ENCODE measurements around the gene COL1A2. TPM values are rescaled to one million over a fixed set of nuclear protein-coding genes. Genes with fewer than 3 reads are reported as not detected.

COL1A2 gene
- total RNA-seq, 4 donors from 2014 or later, result 47.0 to 499 (median 75.9) TPM

GRCh38 chr7:94417901-94418300, 23.2 kb downstream of the COL1A2 start:
- no peak for TF ChIP-seq POLR2AphosphoS5 (IDR thresholded peaks at IDR 0.05)
- no peak for TF ChIP-seq CTCF (IDR thresholded peaks at IDR 0.05)
- TF ChIP-seq POLR2A (IDR thresholded peaks at IDR 0.05), result no peak
- no peak for TF ChIP-seq EP300 (IDR thresholded peaks at IDR 0.05; ENCODE audit: low read depth)
- intact Hi-C loops (cut with DNase I; ENCODE audit: low total_unique reads), result no loop called here

DNA sequence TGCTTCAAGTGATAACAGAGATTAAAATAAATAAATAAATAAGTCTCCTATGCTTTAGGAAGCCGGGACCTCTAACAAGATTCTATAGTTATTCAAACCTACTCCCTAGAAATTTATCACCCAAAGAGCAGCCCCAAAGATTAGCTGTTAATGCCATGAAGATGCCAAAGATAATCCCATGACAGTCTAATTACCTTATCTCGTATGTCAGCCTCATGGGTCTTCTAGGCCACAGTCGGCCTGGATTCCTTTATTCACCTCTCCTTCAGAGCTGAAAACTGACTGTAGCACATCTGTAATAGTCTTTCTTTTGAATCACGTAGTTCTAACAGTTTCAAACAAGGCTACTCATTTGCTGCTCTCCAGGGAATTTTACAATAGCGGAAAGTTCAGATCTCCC, 24.2 kb downstream of the COL1A2 start:
- 49 to 59% methylated on average over 4 to 5 of the region's 5 CpGs for WGBS, 2 donors (ENCODE audit: low coverage in 1 of 2)
- peaks cover 0 to 27% (median 8%) of the 10 kb centered on the region in 4 donors for H3K36me3 ChIP-seq
- no peak overlapping the region for H3K4me3 ChIP-seq
- H3K9me3 ChIP-seq, result no peaks in the 10 kb centered on the region
- in situ Hi-C loops (cut with MboI; ENCODE audit: low pct_ligation_motif_present in 1 of 4, low pct_unique_long_range_greater_than_20kb in 1 of 4, low sequenced_read_pairs in 3 of 4), result no loop called here
- peak overlapping the region in 1 of 4 donors; percentile 13 for H3K27ac ChIP-seq
- TF ChIP-seq POLR2AphosphoS5 (IDR thresholded peaks at IDR 0.05) (no peak), EP300 (IDR thresholded peaks at IDR 0.05; ENCODE audit: low read depth) (no peak), CTCF (IDR thresholded peaks at IDR 0.05) (no peak), POLR2A (IDR thresholded peaks at IDR 0.05) (no peak)
- no peaks in the 10 kb centered on the region for H3K27me3 ChIP-seq
- no peaks in the 10 kb centered on the region for H3K4me1 ChIP-seq
- intact Hi-C loops (cut with DNase I; ENCODE audit: low total_unique reads), result no loop called here
- no peak for DNase-seq

More at GRCh38 chr7:94417901-94418300, 23.2 kb downstream of the COL1A2 start:
- Histone ChIP-seq H3K36me3 (peaks cover 0 to 24% (median 8%) of the 10 kb centered on the region in 4 donors), H3K4me3 (no peak overlapping the region), H3K27me3 (no peaks in the 10 kb centered on the region), H3K4me1 (no peaks in the 10 kb centered on the region), H3K27ac (peak overlapping the region in 2 of 4 donors; percentile 25 to 38), H3K9me3 (no peaks in the 10 kb centered on the region)
- no peak for DNase-seq
- in situ Hi-C loops (cut with MboI; ENCODE audit: low pct_ligation_motif_present in 1 of 4, low pct_unique_long_range_greater_than_20kb in 1 of 4, low sequenced_read_pairs in 3 of 4), result no loop called here
- 82 to 92% methylated on average over 3 of the region's 3 CpGs for WGBS, 2 donors (ENCODE audit: low coverage in 1 of 2)

GRCh38 chr7:94420328-94420727, 25.6 kb downstream of the COL1A2 start:
- WGBS, 2 donors (ENCODE audit: low coverage in 1 of 2), result 71 to 85% methylated on average over 5 to 6 of the region's 6 CpGs
- no peak for DNase-seq
- no peaks in the 10 kb centered on the region for H3K9me3 ChIP-seq
- no peak overlapping the region for H3K27ac ChIP-seq
- peaks cover 0 to 34% (median 10%) of the 10 kb centered on the region in 4 donors for H3K36me3 ChIP-seq
- intact Hi-C loops (cut with DNase I; ENCODE audit: low total_unique reads), result no loop called here
- in situ Hi-C loops (cut with MboI; ENCODE audit: low pct_ligation_motif_present in 1 of 4, low pct_unique_long_range_greater_than_20kb in 1 of 4, low sequenced_read_pairs in 3 of 4), result no loop called here
- H3K27me3 ChIP-seq, result no peaks in the 10 kb centered on the region
- TF ChIP-seq EP300 (IDR thresholded peaks at IDR 0.05; ENCODE audit: low read depth), result no peak
- no peak for TF ChIP-seq POLR2A (IDR thresholded peaks at IDR 0.05)
- TF ChIP-seq POLR2AphosphoS5 (IDR thresholded peaks at IDR 0.05), result no peak
- no peak for TF ChIP-seq CTCF (IDR thresholded peaks at IDR 0.05)
- no peaks in the 10 kb centered on the region for H3K4me1 ChIP-seq
- H3K4me3 ChIP-seq, result no peak overlapping the region

GRCh38 chr7:94421681-94422080, 27.0 kb downstream of the COL1A2 start:
- intact Hi-C loops (cut with DNase I; ENCODE audit: low total_unique reads) (no loop called here), in situ Hi-C loops (cut with MboI; ENCODE audit: low pct_ligation_motif_present in 1 of 4, low pct_unique_long_range_greater_than_20kb in 1 of 4, low sequenced_read_pairs in 3 of 4) (no loop called here)
- no peak for TF ChIP-seq EP300 (IDR thresholded peaks at IDR 0.05; ENCODE audit: low read depth)
- no peak for TF ChIP-seq POLR2AphosphoS5 (IDR thresholded peaks at IDR 0.05)
- TF ChIP-seq CTCF (IDR thresholded peaks at IDR 0.05), result no peak
- no peak for TF ChIP-seq POLR2A (IDR thresholded peaks at IDR 0.05)
- 66 to 80% methylated on average over 2 to 3 of the region's 3 CpGs for WGBS, 2 donors (ENCODE audit: low coverage in 1 of 2)
- H3K27me3 ChIP-seq, result no peaks in the 10 kb centered on the region
- no peak for DNase-seq
- H3K4me1 ChIP-seq, result no peaks in the 10 kb centered on the region
- H3K36me3 ChIP-seq, result peaks cover 0 to 45% (median 6%) of the 10 kb centered on the region in 4 donors
- peak overlapping the region in 1 of 4 donors; percentile 42 for H3K27ac ChIP-seq
- no peaks in the 10 kb centered on the region for H3K9me3 ChIP-seq
- H3K4me3 ChIP-seq, result no peak overlapping the region

Data from transverse colon (tissue), 4 donors.